Breast epithelium (tissue), 3 donors: Measurements from ENCODE around the gene PPIP5K2.

ENCODE experiments used
- POLR2A ChIP-seq: fragments of 450-650 bp; IDR thresholded peaks from one replicate; pipeline ENCODE4 v1.6.1; 2016; ENCODE audit warnings: antibody characterized with exemption, mild to moderate bottlenecking, moderate library complexity
- POLR2AphosphoS5 ChIP-seq, 3 donors: sonication (generic); formaldehyde crosslinking; IDR thresholded peaks; one replicate each; pipeline ENCODE4 v1.6.1; 2017; ENCODE audit warnings: antibody characterized with exemption in 3 of 3
- TF ChIP-seq, protein P1 (sequence below), 3 donors: fragments of 450-650 bp; IDR thresholded peaks; one replicate each; pipeline ENCODE4 v1.5.1; 2016 to 2017; ENCODE audit warnings: antibody characterized with exemption in 3 of 3, mild to moderate bottlenecking in 3 of 3, moderate library complexity in 3 of 3

GRCh38 chr5:103228588-103228987 lies 108.5 kb downstream of the PPIP5K2 start:
- TF ChIP-seq POLR2AphosphoS5 (IDR thresholded peaks at IDR 0.05), result no peak
- TF ChIP-seq, protein P1, sequence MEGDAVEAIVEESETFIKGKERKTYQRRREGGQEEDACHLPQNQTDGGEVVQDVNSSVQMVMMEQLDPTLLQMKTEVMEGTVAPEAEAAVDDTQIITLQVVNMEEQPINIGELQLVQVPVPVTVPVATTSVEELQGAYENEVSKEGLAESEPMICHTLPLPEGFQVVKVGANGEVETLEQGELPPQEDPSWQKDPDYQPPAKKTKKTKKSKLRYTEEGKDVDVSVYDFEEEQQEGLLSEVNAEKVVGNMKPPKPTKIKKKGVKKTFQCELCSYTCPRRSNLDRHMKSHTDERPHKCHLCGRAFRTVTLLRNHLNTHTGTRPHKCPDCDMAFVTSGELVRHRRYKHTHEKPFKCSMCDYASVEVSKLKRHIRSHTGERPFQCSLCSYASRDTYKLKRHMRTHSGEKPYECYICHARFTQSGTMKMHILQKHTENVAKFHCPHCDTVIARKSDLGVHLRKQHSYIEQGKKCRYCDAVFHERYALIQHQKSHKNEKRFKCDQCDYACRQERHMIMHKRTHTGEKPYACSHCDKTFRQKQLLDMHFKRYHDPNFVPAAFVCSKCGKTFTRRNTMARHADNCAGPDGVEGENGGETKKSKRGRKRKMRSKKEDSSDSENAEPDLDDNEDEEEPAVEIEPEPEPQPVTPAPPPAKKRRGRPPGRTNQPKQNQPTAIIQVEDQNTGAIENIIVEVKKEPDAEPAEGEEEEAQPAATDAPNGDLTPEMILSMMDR (IDR thresholded peaks at IDR 0.05), result no peak
- no peak for TF ChIP-seq POLR2A
